Stimulated activated CD8-positive, alpha-beta memory T cell treated with anti-CD3 and anti-CD28 coated beads, Interleukin-12 subunit alpha, Interleukin-12 subunit beta, amount 100 ng/mL, for 4 hours (primary cell): Measurements from ENCODE around the gene MYO1D.
A peak's percentile ranks its signal among the peaks of the same experiment; 100 is the strongest.
"Not testable (repeated sequence)": the region's sequence is repeated elsewhere in the genome, so short reads cannot be mapped to it uniquely, and the experiment has no call there.

ENCODE experiments used
- DNase-seq: peaks from one replicate; pipeline ENCODE4 v3.0.0-alpha.2; 2020; ENCODE audit warnings: low read depth

The MYO1D gene

GRCh38 chr17:32525122-32525521 is 351.8 kb downstream of the MYO1D start:
- DNase-seq = no peak

- not testable (repeated sequence) for DNase-seq
Measured at GRCh38 chr17:32524553-32524880, 352.4 kb downstream of the MYO1D start.

- DNase-seq = no peak
Measured at GRCh38 chr17:32523827-32524552, 352.9 kb downstream of the MYO1D start.

GRCh38 chr17:32523017-32523680 is 353.8 kb downstream of the MYO1D start:
- no peak for DNase-seq

- DNase-seq = no peak
Measured at GRCh38 chr17:32520737-32521404, 356.1 kb downstream of the MYO1D start.

- no peak for DNase-seq
Measured at GRCh38 chr17:32520104-32520701, 356.7 kb downstream of the MYO1D start.

GRCh38 chr17:32519228-32520103 is 357.5 kb downstream of the MYO1D start:
- DNase-seq = peak; percentile 42

- no peak for DNase-seq
Measured at GRCh38 chr17:32518646-32519227, 358.2 kb downstream of the MYO1D start.

- no peak for DNase-seq
Measured at GRCh38 chr17:32517982-32518381, 358.9 kb downstream of the MYO1D start.

- no peak for DNase-seq
Measured at GRCh38 chr17:32516940-32517701, 359.8 kb downstream of the MYO1D start.

- DNase-seq = no peak
Measured at GRCh38 chr17:32516450-32516849, 360.5 kb downstream of the MYO1D start.

GRCh38 chr17:32515677-32516383 is 361.1 kb downstream of the MYO1D start:
- no peak for DNase-seq

- no peak for DNase-seq
Measured at GRCh38 chr17:32514606-32515005, 362.3 kb downstream of the MYO1D start.

GRCh38 chr17:32513579-32513978 is 363.3 kb downstream of the MYO1D start:
- no peak for DNase-seq

GRCh38 chr17:32512328-32512727 is 364.6 kb downstream of the MYO1D start:
- DNase-seq = no peak

GRCh38 chr17:32510466-32510865 is 366.5 kb downstream of the MYO1D start:
- DNase-seq = no peak

GRCh38 chr17:32508926-32509325 is 368.0 kb downstream of the MYO1D start:
- no peak for DNase-seq

- DNase-seq = no peak
Measured at GRCh38 chr17:32504166-32504990, 372.5 kb downstream of the MYO1D start.
